OCI-LY7 (cell line): ENCODE results near the gene ANKRD39. TPM values are rescaled to one million over a fixed set of nuclear protein-coding genes. Genes with fewer than 3 reads are reported as not detected.
"Not testable (repeated sequence)": the region's sequence is repeated elsewhere in the genome, so short reads cannot be mapped to it uniquely, and the experiment has no call there.

ENCODE experiments used
- BruUV-seq: library from RNA; stranded (reverse); fragments of 400-500 nt; replicated peaks from 2 replicates; lab custom pipeline; 2021; lab: Mats Ljungman, UMichigan
- CTCF ChIA-PET: fragments of 300-600 bp; sonication (Branson Sonifier 250); formaldehyde crosslinking; loops from one replicate; lab custom pipeline; 2022; ENCODE audit warnings: antibody characterized with exemption; ENCODE audit not compliant: unreplicated experiment; lab: Charles Lee
- POLR2A ChIA-PET: fragments of 300-600 bp; sonication (Branson Sonifier 250); formaldehyde crosslinking; loops from one replicate; lab custom pipeline; 2022; ENCODE audit warnings: antibody characterized with exemption; lab: Charles Lee
- DNase-seq: peaks from one replicate; pipeline ENCODE4 v3.0.0-alpha.2; 2015; ENCODE audit warnings: low spot score
- H2AFZ ChIP-seq: fragments of 200-600 bp; sonication (generic), shearing (Covaris generic); 2 replicates; pipeline ENCODE4 v1.6.1; 2014; ENCODE audit warnings: mild to moderate bottlenecking, antibody characterized with exemption, low read length, moderate library complexity
- H3K27ac ChIP-seq: fragments of 200-600 bp; sonication (generic); 2 replicates; pipeline ENCODE4 v1.5.1; 2014; ENCODE audit warnings: mixed run types, low read depth, mild to moderate bottlenecking, moderate library complexity, low read length, inconsistent platforms; ENCODE audit not compliant: poor library complexity, severe bottlenecking
- H3K36me3 ChIP-seq: fragments of 200-600 bp; sonication (generic); 2 replicates; pipeline ENCODE4 v1.6.1; 2014; ENCODE audit warnings: mild to moderate bottlenecking, antibody characterized with exemption, low read length, moderate library complexity, mixed read lengths; ENCODE audit not compliant: insufficient read depth
- H3K4me1 ChIP-seq: fragments of 200-600 bp; sonication (generic); 2 replicates; pipeline ENCODE4 v1.5.1; 2014; ENCODE audit warnings: mild to moderate bottlenecking, low read length; ENCODE audit not compliant: insufficient read depth, poor library complexity, severe bottlenecking
- H3K4me2 ChIP-seq: fragments of 200-600 bp; sonication (generic); 2 replicates; pipeline ENCODE4 v1.6.1; 2014; ENCODE audit warnings: mild to moderate bottlenecking, low read length
- H3K4me3 ChIP-seq: fragments of 200-600 bp; sonication (generic); 2 replicates; pipeline ENCODE4 v1.5.1; 2014; ENCODE audit warnings: mild to moderate bottlenecking, low read depth, low read length; ENCODE audit not compliant: poor library complexity, severe bottlenecking
- H3K79me2 ChIP-seq: fragments of 200-600 bp; sonication (generic); 2 replicates; pipeline ENCODE4 v1.6.1; 2016; ENCODE audit warnings: low read depth, mild to moderate bottlenecking, low read length, moderate library complexity, mixed read lengths; ENCODE audit not compliant: insufficient read depth
- H3K9me2 ChIP-seq: fragments of 200-600 bp; sonication (generic); 2 replicates; pipeline ENCODE4 v1.6.1; 2016; ENCODE audit warnings: mild to moderate bottlenecking, low read length, mixed read lengths; ENCODE audit not compliant: insufficient read depth
- H3K9me3 ChIP-seq: fragments of 200-600 bp; sonication (generic); 2 replicates; pipeline ENCODE4 v1.6.1; 2014; ENCODE audit warnings: mild to moderate bottlenecking, mixed run types, low read length, mixed read lengths
- H4K20me1 ChIP-seq: fragments of 200-600 bp; sonication (generic); 2 replicates; pipeline ENCODE4 v1.6.1; 2014; ENCODE audit warnings: mild to moderate bottlenecking, antibody characterized with exemption, low read length, moderate library complexity, mixed read lengths; ENCODE audit not compliant: insufficient read depth
- EZH2phosphoT487 ChIP-seq: fragments of 200-600 bp; sonication (generic); IDR thresholded peaks from 2 replicates; pipeline ENCODE4 v1.6.1; 2018; ENCODE audit warnings: low read depth, borderline replicate concordance, mild to moderate bottlenecking, mixed run types, antibody characterized with exemption, low read length, moderate library complexity, mixed read lengths
- intact Hi-C: fragments of 100-400 bp; cut with micrococcal nuclease; formaldehyde crosslinking; loops from one replicate; pipeline ENCODE4 v1.10.0; 2022; ENCODE audit not compliant: unreplicated experiment
- total RNA-seq, 2 experiments: library from RNA; depleted of rRNA in 1 of 2; stranded (reverse); fragments of >200 nt in 1 of 2; shearing (Covaris generic) in 1 of 2; gene quantifications; 2 replicates each; pipeline ENCODE4 v1.2.3, GENCODE V29; 2014 to 2022
- TF ChIP-seq, protein P1 (sequence below): fragments of 200-600 bp; sonication (generic); conservative IDR thresholded peaks from 2 replicates; pipeline ENCODE4 v1.5.1; 2014; ENCODE audit warnings: mild to moderate bottlenecking, antibody characterized with exemption, low read length, moderate library complexity, mixed read lengths

Gene ANKRD39
- total RNA-seq, 2 experiments from 2014 or later: 22.2 to 24.1 TPM

DNA sequence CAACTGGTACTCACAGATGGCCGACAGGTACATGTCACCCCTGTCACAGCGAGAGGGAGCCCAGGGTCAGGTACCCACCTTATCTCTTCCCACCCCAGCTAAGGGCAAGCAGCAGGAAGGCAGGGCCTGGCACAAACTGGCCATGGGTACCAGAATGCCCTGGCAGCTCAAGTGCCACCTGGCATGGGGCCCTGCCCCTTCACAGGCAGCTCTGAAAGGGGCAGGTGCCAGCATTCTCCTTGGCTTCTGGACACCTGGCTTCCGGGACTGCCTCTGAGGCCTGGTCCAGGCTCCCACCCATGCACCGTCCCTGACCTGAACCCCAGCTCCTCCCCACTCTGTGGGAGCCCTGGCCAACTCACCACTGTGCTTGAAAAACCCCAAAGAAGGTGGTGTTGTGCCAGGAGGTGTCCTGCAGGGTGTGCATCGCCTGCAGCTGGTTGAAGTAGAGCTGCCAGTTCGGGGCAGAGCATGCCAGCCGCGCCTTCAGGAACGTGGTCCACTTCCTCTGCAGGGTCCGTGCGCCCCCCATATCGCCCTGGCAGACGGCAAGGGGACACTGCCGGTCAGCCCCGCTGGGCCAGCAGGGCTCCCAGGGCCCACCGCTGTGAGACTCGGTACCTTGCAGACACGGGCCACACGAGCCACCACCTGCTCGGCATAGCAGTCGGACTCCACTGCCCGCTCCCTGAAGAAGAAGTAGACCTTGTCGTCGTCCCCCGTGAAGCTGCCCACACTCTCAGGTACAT, 6.7 kb upstream of the ANKRD39 start:
- Histone ChIP-seq H3K36me3 (no peaks in the 10 kb centered on the region), H4K20me1 (no peaks in the 10 kb centered on the region), H3K27ac (no peak overlapping the region), H3K9me3 (no peaks in the 10 kb centered on the region), H3K4me3 (no peak overlapping the region), H3K4me1 (peaks cover 13% of the 10 kb centered on the region), H3K9me2 (no peaks in the 10 kb centered on the region), H3K4me2 (no peak overlapping the region), H2AFZ (no peak overlapping the region), H3K79me2 (no peaks in the 10 kb centered on the region)
- DNase-seq: no peak
- BruUV-seq: no TSS peak
- POLR2A ChIA-PET: no interaction called here
- intact Hi-C loops: no loop called here
- no peak for TF ChIP-seq EZH2phosphoT487
- TF ChIP-seq, protein P1, sequence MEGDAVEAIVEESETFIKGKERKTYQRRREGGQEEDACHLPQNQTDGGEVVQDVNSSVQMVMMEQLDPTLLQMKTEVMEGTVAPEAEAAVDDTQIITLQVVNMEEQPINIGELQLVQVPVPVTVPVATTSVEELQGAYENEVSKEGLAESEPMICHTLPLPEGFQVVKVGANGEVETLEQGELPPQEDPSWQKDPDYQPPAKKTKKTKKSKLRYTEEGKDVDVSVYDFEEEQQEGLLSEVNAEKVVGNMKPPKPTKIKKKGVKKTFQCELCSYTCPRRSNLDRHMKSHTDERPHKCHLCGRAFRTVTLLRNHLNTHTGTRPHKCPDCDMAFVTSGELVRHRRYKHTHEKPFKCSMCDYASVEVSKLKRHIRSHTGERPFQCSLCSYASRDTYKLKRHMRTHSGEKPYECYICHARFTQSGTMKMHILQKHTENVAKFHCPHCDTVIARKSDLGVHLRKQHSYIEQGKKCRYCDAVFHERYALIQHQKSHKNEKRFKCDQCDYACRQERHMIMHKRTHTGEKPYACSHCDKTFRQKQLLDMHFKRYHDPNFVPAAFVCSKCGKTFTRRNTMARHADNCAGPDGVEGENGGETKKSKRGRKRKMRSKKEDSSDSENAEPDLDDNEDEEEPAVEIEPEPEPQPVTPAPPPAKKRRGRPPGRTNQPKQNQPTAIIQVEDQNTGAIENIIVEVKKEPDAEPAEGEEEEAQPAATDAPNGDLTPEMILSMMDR: no peak
- CTCF ChIA-PET: no interaction called here

DNA sequence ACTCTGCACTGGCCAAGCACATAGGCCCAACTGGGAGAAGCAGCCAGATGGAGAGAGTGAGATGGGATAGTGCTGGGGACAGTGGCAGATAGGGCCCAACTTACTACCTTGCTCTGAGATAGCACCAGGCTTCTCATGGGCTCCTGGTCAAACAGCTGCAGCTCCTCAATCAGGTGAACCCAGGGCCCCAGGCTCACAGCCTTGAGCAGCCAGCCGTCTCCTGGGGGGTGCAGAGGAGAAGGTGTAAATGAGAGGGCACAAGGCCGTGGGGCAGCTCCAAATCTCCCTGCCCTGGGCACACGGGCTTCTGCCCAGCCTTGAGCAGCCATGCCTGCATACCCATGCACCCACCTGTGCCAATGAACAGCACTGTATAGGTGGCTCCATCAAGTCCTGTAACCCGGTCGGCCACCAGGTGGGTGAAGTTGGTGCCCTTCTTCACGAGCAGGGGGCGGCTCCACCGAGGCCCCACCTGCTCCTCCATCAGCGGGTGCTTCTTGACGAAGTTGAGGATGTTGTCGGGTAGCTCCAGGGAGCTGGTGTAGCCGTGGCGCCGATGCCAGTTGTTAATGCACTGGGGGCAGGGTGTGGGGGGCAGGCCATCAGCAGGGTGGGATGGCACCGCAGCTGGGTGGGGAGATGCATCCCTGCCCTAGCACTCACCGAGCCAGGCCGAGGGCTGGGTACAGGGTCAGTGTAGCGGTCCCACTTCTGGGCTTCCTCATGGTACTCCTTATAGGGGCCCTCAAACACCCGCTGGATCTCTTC, 5.9 kb upstream of the ANKRD39 start:
- intact Hi-C loops: no loop called here
- CTCF ChIA-PET: no interaction called here
- no peaks in the 10 kb centered on the region for H3K79me2 ChIP-seq
- no peaks in the 10 kb centered on the region for H4K20me1 ChIP-seq
- no TSS peak for BruUV-seq
- H3K27ac ChIP-seq: no peak overlapping the region
- H3K4me2 ChIP-seq: no peak overlapping the region
- TF ChIP-seq, protein P1: no peak
- no peak overlapping the region for H3K4me3 ChIP-seq
- H3K9me2 ChIP-seq: no peaks in the 10 kb centered on the region
- POLR2A ChIA-PET: no interaction called here
- H3K9me3 ChIP-seq: no peaks in the 10 kb centered on the region
- H2AFZ ChIP-seq: no peak overlapping the region
- H3K36me3 ChIP-seq: no peaks in the 10 kb centered on the region
- DNase-seq: no peak
- H3K4me1 ChIP-seq: peaks cover 14% of the 10 kb centered on the region

DNA sequence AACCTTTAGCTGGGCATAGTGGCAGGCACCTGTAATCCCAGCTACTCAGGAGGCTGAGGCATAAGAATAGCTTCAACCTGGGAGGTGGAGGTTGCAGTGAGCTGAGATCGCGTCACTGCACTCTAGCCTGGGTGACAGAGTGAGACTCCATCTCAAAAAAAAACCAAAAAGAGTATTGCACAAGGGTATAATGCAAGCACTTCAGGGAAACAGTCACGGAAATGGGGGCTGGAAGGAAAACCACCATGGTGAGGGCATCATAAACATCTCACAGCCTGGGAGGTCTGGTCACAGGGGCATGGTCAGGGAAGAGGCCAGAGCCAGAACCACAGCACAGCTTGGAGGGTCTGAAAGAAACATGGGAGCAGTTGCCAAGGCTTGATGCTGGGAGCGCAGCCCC, 5.2 kb upstream of the ANKRD39 start:
- DNase-seq, CTCF ChIA-PET, H3K27ac ChIP-seq, H3K36me3 ChIP-seq, H2AFZ ChIP-seq, H3K4me3 ChIP-seq, H3K9me3 ChIP-seq, H3K4me2 ChIP-seq, H3K79me2 ChIP-seq, intact Hi-C loops, H3K9me2 ChIP-seq, H4K20me1 ChIP-seq, POLR2A ChIA-PET, BruUV-seq: not testable (repeated sequence)
- peaks cover 17% of the 10 kb centered on the region for H3K4me1 ChIP-seq
